ENCODE results near the gene CNIH3.

- TF ChIP-seq CTCF (IDR thresholded peaks at IDR 0.05; ENCODE audit: extremely low read depth in 1 of 2, insufficient read depth in 1 of 2, low read depth in 1 of 2, low read length in 2 of 2) = no peak
- no peak for TF ChIP-seq MYC (IDR thresholded peaks at IDR 0.05; ENCODE audit: low read depth, low read length)
- TF ChIP-seq JUN (IDR thresholded peaks at IDR 0.05; ENCODE audit: borderline replicate concordance, insufficient read depth, insufficient read length, low read depth) = no peak
- no peak for TF ChIP-seq POLR2AphosphoS5 (IDR thresholded peaks at IDR 0.05; ENCODE audit: insufficient read depth, low read depth, low read length)
These were observed 95.8 kb downstream of the CNIH3 start for GRCh38 chr1:224711876-224712275.

All from endothelial cell of umbilical vein (primary cell).